HG03442 (cell line): ENCODE data around the gene MUC6.

Experiments used
- ATAC-seq: cut with Tn5 transposase; IDR thresholded peaks from one replicate; pipeline ENCODE4 v1.9.1; 2021; ENCODE audit warnings: mild to moderate bottlenecking, moderate library complexity; ENCODE audit not compliant: unreplicated experiment

MUC6 gene

DNA sequence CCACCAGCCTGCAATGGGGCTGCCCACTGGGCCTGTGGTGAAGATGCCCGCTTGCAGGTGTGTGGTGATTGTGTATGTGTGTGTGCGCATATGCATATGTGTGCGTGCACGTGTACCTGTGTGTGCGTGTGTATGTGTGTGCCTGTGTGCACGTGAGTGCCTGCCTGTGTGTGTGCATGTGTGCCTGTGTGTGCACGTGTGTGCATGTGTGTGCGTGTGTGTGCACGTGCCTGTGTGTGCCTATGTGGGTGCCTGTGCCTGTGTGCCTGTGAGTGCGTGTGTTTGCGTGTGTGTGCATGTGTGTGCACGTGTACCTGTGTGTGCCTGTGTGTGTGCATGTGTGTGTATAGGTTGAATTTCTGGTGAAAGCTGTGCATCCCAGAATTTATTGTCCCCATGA lies 2.4 kb upstream of the MUC6 start:
- no peak for ATAC-seq

DNA sequence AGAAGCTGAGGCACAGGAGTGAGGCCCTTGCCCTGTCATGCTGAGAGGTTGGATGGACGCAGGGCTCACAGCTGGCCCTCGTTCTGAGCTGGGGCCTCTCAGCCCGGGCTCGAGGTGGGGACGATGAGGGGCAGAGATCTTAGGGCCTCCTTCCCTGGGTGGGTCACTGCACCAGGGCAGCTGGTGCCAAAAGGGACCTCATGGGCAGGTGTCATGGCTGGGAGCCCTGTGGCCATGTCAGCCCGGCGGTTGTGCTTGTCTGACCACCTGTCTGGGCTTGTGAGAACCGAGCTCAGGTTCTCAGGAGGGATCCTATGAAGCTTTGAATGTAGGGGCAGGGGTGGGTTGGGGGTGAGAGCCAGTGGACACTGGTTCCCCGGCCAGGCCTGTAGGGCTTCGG lies 1.8 kb upstream of the MUC6 start:
- ATAC-seq: no peak

DNA sequence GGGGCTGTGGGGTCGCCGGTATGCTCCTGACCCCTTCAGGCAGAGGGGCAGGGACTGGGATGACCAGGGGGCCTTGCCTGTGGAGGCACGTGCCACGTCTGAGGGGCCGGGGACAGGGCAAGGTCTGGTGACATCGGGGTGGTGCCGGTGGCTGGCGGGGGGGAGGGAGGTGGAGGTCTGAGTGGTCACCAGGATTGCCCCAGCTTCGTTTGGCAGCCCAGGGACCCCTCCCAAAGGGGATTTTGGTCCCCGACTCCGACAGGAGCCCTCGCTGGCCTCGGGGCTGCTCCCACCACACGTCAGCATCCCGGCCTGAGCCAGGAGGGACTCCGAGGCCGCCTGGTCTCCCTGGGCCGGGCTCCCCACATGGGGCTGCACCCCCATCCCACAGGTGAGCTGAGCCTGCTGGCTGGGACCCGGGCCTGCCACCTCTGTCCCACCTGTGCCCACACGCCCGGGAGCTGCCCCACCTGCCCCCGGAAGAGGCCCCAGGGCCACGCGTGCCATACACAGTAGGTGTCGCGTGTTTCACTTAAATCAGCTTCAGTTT lies 1.1 kb upstream of the MUC6 start:
- ATAC-seq: no peak

DNA sequence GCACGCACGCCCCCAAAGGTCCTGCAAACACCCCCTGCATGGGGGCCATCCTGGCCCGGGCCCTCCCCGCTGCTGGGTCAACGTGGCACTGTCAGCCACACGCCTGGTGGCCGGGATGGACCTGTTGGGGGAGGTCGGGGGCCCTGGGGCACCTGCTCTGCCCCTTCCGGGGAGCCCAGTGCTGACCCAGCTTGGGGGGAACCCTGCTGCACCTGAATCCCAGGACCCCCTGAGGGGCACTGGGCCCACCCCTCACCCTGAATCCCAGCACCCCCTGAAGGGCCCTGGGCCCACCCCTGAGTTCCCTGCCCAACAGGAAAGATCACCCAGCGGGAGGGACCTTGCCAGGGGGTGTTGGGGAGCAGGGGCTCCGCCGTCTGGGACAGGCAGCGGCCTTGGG lies 413 bp upstream of the MUC6 start:
- ATAC-seq: no peak

DNA sequence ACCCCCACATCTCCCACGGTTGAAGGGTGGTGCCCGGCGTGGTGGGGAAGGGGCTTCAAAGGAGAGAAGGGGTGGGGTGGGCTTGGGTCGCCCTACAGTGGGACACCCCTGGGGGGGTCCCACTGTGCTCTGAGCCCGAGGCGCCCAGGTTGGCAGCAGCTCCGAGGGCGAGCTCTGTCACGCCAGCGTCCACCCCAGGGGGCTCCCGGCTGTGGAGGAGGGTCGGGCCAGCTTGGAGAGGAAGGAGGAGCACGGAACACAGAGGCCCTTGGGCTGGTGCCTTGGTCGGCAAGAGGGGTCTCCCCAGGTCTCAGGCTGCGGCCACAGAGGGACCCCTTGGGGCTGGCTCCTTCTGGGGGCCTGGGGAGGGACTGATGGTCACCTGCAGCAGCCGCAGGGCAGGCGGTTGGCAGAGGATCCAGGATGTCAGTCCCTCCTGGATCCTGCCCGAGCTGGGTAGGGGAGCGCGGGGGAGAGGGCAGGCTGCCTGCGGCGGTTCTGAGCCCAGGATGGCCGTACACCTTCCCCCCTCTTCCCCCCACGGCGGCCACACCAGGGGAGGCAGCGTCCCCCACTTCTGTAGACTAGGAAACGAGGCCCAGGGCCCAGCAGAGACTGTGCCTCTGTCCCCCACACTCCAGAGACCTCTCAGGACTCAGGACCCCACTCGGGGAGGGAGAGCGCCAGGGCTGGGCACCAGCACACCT lies 788 bp downstream of the MUC6 start:
- ATAC-seq: no peak

DNA sequence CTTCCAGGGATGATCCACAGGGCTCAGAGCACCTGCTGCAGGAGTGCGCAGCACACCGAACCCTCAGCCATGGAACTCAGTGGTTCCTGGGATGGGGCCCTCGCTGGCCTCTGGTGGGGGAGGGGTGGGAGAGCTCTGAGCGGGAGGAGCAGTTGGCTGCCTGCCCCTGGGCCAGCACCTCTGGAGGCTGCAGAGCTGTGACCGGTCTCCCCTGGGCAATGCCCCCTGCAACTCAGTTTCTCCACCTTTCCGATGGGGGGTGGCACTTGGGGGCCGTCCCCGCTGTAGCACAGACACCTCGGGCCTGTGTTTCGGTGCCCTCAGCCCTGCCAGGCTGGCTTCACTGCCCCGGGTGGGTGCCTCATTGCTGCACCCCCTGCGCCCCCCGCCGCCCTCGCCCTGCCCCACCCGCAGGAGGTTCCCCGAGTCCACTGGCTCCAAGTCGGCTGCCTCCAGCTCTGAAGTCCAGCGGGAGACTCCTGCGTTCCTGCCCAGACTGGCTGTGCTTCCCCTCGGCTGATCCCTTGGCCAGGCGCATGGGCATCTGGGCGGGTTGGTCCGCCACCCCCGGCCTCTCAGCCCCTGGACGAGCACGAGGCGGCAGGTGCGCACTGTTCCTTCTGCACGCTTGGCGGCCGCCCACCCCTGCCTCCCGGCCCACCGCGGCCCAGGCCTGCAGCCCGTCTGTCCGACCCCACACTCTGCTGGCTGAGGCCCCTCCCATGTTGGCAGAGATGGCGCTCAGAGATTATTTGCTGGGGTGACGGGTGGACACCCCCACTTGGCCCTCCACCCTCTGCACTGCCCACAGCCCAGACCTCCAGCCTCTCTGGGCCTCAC lies 1.8 kb downstream of the MUC6 start:
- no peak for ATAC-seq

DNA sequence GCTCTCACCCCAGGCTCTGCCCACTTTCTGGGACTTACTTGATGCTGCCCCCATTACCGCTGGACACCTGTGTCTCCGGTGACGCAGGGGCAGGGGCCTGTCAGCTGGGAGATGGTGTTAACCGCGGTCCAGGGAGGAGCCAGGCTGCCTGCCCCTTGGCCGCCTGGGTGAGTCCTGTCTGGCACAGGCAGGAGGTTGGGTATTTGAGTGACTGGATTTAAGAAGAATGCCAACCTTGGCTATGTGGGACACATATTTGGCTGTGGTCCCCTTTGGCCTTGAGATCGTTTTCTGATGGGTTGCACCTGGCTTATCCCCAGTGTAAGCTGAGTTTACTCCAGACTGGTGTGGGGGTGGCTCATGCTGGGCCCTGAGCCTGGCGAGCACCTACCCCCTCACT lies 2.5 kb downstream of the MUC6 start:
- ATAC-seq: no peak

DNA sequence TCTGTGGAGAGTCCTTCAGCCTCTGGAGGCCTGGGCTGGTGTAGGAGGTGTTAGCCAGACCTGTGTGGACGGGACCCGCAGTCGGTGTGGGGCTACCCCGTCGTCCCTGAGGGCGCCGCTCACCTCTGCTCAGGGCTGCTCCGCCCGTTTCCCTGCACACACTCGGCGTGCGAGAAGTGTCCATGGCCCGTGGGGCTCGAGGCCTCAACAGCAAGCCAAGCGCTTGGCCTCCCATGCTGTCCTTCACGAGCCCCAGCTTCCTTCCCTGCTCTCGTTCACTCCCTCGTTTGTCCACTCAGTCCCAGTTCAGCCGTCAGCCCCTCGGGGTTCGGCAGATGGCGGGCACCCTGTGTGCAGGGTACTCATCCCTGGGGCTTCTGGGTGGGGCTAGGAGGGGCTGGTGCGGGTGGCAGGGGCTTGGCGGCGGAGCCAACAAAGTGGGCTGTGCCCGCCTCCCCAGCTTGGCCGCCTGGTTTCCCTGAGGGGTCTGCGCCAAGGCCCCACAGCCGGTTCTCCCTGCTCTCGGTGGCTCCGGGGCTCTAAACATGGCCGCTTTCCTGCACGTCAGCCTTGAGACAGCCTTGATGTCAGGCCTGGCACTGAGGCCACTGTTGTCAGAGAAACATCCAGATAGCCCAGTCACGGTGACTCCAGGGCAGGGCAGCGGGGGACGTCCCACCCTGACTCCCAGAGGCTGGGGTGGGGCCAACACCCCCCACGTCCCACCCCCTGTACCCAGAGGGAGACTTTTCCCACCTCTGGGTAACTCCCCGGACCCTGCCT lies 3.3 kb downstream of the MUC6 start:
- ATAC-seq: no peak

DNA sequence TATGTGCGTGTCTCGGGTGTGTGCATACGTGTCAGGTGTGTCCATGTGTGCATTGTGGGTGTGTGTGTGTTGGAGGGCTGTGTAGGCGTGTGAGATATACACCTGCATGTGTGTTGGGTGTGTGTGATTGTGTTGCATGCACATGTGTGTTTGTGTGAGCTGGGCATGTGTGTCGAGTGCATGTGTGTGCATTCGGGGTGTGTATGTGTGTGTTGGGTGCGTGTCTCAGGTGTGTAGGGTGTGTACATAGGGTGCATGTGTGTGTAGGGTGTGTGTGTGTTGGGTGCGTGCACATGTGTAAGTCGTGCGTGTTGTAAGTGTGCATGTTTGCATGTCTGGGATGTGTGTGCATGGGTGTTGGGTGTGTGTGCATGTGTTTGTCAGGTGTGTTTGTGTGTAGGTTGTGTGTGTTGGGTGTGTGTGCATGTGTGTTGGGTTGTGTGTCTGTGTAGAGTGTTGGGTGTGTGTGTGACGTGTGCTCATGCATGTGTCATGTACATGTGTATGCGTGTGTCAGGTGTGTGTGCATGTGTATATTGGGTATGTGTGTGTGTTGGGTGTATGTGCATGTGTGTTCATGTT lies 4.1 kb downstream of the MUC6 start:
- ATAC-seq: no peak

DNA sequence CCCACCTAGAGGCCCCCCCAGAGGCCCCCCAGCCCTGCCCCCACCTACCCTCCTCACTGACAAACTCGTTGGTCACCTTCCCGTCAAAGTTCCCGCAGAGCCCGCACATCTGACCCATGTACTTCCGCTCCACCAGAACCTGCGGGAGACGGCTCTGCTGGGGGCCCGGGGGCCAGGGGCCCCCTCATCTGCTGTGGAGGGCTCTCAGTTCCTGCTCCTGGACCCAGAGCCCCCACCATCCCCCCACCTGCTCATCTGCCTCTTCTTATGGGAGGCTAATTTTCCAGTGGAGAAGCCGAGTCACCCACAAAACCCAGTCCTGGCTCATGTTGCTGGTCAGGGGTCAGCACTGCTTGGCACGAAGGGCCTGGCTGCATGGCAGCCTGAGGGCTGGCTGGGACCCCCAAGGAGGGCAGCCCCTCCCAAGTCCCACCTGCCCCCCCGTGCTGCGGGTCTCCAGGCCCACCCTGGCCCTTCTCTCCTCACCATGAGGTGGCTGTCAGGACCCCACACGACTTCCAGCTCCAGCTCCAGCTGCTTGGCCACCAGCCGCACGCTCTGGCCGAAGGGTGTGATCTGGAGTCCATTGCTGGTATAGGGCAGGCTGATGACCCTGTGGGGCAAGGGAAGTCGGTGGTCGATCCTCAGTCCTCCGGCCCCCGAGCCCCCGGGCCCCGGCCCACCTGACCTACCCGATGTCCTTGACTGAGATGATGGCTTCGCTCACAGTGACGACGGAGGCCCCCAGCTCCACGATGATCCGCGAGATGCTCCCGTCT lies 5.2 kb downstream of the MUC6 start:
- no peak for ATAC-seq

DNA sequence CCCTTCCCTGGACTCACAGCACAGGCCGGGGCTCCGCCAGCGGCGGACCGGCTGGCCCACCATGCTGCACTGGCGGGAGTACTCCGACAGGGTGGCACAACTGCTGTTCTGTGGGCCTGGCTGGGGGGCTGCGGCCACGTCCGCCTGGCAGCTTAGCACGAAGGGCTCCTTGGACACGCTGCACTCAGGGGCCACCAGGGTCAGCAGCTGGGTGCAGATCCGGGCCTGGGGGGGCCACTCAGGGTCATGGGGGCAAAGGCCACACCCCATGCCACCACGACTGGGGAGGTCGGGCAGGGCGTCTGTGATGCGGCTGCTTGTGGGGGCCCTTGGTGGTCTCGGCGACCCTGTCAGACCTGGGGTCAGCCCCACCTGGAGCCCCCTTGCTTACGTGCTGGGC lies 6.0 kb downstream of the MUC6 start:
- no peak for ATAC-seq

DNA sequence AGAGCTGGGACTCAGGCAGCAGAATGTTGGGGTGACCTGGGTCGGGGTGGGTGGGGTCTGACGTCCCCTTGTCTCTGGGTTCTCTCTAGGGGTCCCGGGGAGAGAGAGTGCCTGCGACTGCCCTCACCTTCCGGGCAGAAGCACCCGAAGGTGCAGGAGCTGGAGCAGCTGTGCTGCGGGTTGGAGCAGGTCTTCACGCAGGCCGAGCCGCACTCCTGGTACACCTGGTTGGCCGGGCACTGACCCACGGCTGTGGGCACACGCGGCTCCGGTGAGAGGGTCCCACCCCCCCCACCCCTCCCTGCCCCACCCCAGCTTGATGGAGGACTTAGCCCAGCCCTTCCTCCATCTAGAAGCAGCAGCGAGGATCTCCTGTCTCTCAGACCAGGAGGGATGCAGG lies 6.4 kb downstream of the MUC6 start:
- ATAC-seq: no peak

DNA sequence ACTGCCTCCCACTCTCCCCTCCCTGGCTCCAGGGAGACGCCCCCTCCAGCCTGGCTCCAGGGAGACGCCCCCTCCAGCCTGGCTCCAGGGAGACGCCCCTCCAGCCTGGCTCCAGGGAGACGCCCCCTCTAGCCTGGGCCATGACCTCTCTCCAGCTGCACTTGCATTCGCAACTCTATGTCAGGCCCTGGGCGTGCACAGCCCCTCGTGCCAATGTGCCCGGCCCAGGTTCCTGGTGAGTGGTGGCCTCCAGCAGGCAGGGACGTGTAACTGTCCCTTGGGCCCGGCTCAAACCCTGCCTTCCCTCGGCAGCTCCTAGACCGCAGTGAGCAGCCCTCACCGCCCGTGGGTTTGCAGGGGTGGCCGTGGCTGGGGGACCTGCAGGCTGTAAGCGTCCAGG lies 6.9 kb downstream of the MUC6 start:
- ATAC-seq: no peak

DNA sequence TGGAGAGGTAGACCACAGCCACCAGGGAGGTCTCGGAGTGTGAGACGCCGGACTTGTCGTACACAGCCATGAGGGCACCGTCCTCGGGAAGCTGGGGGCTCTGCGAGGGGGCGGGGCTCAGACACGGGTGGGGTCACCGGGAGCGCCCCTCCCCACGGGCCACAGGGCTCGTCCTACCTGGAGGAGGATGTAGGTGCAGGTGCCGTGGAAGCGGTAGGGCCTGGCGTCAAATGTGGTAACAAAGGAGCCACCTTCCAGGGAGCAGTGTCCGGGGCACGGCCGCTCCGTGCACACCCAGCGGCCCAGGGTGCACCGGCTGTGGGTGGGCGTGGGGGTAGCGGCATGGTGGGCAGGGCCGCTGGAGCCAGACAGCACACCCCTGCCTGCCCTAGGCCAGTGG lies 7.5 kb downstream of the MUC6 start:
- no peak for ATAC-seq

DNA sequence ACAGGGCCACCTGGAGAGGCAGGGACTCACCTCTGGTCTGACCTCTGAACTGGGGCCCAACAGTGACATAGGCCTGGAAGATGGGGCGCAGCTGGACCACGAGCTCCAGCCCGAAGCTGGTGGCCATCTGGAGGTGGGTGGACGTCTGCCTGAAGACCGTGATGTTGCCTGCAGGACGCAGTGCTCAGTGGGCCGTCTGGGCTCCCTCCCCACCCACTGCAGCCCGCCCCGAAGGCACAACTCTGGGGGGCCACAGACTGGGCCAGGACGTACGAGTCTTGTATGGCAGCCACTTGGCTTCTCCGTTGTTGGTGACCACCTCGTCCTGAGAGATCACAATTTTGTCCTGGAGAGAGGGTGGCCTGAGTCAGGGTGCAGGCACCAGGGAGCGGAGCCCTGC lies 7.9 kb downstream of the MUC6 start:
- no peak for ATAC-seq

DNA sequence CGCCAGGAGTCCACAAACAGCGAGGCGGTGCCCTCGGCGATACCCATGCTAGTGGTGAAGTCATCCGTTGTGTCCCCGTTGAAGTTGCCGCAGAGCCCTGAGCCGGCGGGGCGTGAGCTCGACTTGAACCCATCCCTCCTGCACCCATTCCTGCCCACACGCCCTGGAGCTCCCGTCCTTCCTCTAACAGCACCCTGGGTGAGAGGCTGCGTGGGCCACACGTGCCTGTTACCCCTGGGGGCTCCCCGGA lies 8.3 kb downstream of the MUC6 start:
- ATAC-seq: no peak

DNA sequence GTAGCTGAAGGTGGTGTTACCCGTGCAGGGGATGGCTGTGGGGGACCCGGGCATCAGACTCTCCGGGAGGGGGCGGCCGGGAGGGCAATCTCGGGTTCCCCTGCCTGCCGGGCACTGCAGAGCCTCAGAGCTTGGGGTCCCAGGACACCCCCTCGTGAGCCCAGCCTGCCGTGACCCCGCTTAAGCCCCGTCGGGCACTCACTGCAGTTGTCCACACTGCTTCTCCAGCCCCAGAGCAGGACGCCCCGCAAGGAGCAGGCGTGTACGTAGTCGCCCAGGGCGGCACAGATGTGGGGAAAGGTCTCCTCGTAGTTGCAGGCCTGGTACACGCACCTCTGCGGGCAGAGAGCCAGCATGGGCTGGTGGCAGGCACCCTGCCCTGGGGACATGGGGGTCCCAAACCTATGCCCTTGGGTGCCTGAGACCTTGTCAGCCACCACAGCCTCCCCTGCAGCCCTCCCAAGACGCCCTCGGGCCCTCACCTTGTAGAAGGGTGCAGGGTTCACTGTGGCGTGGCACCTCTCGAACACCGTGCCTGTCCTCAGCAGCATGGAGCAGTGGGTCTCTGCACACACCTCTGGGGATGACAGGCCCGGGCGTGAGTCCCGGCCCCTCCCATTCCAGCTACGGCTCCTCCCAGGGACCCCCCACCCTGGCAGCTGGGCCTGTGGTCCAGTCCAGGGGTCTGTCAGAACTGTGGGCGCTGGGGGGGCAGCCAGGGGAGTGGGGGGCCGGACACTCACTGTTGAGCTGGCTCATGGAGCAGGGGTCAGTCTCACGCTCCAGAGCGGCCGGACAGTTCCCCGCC lies 8.8 kb downstream of the MUC6 start:
- no peak for ATAC-seq

DNA sequence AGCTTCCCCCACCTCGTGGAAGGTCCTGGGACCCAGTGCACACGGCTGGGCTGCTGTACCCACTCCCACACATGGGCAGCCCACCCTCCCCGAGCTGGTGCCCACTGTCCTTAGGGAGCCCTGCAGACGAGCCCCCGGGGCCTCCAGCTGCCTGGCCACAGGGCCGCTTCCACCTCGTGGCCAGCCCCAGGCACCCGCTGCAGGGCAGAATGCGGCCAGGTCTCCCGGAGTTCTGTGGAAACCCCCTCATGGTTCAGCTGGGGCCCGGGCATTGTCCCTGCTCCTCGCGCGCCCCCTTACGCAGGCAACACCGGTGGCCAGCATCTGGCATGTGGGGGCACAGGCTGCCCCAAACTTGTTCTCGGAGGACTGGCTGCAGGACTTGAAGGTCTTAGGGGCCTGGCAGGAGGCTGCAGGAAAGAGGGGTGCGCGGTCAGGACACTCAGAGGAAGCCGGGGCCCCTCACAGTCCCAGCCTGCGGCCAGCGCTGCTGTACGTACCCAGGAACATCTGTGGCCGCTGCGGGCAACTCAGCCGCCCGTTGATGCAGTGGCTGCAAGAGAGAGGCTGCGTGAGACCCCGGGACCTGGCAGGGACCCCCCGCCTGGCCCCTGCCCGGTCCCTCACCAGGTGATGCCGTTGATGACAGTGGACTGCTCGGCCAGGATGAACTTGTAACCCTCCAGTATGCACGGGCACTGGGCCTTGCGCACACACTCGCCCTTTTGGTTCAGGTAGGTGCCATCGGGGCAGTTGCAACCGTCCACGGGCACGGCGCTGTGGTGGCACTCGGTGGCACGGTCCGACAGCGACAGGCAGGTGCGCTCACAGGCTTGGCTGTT lies 9.7 kb downstream of the MUC6 start:
- no peak for ATAC-seq

DNA sequence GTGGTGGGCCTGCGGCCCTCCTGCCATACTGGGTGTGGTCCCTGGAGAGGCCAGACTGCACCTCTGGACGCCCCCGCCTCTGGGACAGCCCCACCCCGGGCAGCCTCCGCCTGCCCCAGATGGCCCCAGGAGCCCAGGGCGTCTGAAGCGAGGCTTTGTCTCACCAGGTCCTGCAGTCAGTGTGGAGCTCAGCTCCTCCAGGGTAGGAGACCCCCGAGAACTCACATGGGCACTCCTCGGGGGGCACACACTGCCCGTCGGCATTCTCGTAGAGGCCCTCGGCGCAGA lies 10.4 kb downstream of the MUC6 start:
- no peak for ATAC-seq
